PC-3 (cell line): ENCODE data around the gene ENAH.

Source experiments
- EZH2phosphoT487 ChIP-seq: fragments of 300-600 bp; sonication (generic); IDR thresholded peaks from 2 replicates; pipeline ENCODE4 v1.6.1; 2018; ENCODE audit warnings: mild to moderate bottlenecking, antibody characterized with exemption, low read length, borderline replicate concordance
- TF ChIP-seq, protein P1 (sequence below): fragments of 300-600 bp; sonication (generic); conservative IDR thresholded peaks from 2 replicates; pipeline ENCODE4 v1.5.1; 2017; ENCODE audit warnings: antibody characterized with exemption, low read depth, mild to moderate bottlenecking, low read length

DNA sequence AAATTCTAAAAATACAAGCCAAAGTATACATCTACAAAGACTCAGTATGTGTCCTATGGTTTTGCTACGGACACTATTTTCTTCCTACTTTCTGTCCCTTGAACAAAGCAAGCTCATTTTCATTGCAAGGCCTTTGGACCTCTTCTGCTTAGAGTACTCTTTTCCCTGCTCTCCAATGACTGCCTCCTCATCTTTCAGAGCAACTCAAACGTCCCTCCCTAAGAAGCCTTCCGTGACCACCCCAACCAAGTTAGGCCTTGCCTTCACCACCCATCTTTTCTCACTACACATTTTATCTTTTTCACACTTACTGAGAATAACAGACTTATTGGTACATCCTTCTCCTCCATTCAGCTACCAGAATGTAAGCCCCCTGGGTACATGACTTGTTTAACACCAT, 39.9 kb downstream of the ENAH start:
- TF ChIP-seq, protein P1, sequence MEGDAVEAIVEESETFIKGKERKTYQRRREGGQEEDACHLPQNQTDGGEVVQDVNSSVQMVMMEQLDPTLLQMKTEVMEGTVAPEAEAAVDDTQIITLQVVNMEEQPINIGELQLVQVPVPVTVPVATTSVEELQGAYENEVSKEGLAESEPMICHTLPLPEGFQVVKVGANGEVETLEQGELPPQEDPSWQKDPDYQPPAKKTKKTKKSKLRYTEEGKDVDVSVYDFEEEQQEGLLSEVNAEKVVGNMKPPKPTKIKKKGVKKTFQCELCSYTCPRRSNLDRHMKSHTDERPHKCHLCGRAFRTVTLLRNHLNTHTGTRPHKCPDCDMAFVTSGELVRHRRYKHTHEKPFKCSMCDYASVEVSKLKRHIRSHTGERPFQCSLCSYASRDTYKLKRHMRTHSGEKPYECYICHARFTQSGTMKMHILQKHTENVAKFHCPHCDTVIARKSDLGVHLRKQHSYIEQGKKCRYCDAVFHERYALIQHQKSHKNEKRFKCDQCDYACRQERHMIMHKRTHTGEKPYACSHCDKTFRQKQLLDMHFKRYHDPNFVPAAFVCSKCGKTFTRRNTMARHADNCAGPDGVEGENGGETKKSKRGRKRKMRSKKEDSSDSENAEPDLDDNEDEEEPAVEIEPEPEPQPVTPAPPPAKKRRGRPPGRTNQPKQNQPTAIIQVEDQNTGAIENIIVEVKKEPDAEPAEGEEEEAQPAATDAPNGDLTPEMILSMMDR = no peak
- no peak for TF ChIP-seq EZH2phosphoT487
